ENCODE results near the gene B3GLCT.

Gene B3GLCT

GRCh38 chr13:31274390-31274789, 74.6 kb downstream of the B3GLCT start:
- no CpG with 5 or more reads among the region's 4 CpGs for WGBS (ENCODE audit: insufficient coverage, insufficient read length)
- Histone ChIP-seq H3K9me3 (ENCODE audit: control insufficient read depth, insufficient read depth, low read length) (peaks cover 2% of the 10 kb centered on the region; the same call in 1 of the 2 replicates), H3K36me3 (ENCODE audit: control insufficient read depth, insufficient read depth, low read length) (0 out of 2 replicates have a peak, but pooled peaks cover 5% of the 10 kb centered on the region), H3K4me1 (ENCODE audit: control insufficient read depth, insufficient read depth, low read length) (no peaks in the 10 kb centered on the region), H3K27me3 (ENCODE audit: control insufficient read depth, insufficient read depth, low read length) (no peaks in the 10 kb centered on the region), H3K27ac (ENCODE audit: low read length) (no peak overlapping the region), H3K4me3 (ENCODE audit: low read length) (no peak overlapping the region)
- no peak for DNase-seq (ENCODE audit: low read depth, low spot score)

- Histone ChIP-seq H3K27me3 (ENCODE audit: control insufficient read depth, insufficient read depth, low read length) (no peaks in the 10 kb centered on the region), H3K36me3 (ENCODE audit: control insufficient read depth, insufficient read depth, low read length) (no peaks in the 10 kb centered on the region), H3K27ac (ENCODE audit: low read length) (no peak overlapping the region), H3K9me3 (ENCODE audit: control insufficient read depth, insufficient read depth, low read length) (no peaks in the 10 kb centered on the region; the same call in 1 of the 2 replicates), H3K4me1 (ENCODE audit: control insufficient read depth, insufficient read depth, low read length) (no peaks in the 10 kb centered on the region), H3K4me3 (ENCODE audit: low read length) (no peak overlapping the region)
- DNase-seq (ENCODE audit: low read depth, low spot score), result no peak
- WGBS (ENCODE audit: insufficient coverage, insufficient read length), result no CpG with 5 or more reads among the region's 5 CpGs
Observed at GRCh38 chr13:31276421-31276820, 76.6 kb downstream of the B3GLCT start.

- DNase-seq (ENCODE audit: low read depth, low spot score), result no peak
- WGBS (ENCODE audit: insufficient coverage, insufficient read length), result no CpG with 5 or more reads among the region's 1 CpG
- H3K4me1 ChIP-seq (ENCODE audit: control insufficient read depth, insufficient read depth, low read length), result no peaks in the 10 kb centered on the region
- H3K27me3 ChIP-seq (ENCODE audit: control insufficient read depth, insufficient read depth, low read length), result no peaks in the 10 kb centered on the region
- H3K36me3 ChIP-seq (ENCODE audit: control insufficient read depth, insufficient read depth, low read length), result no peaks in the 10 kb centered on the region
- no peak overlapping the region for H3K4me3 ChIP-seq (ENCODE audit: low read length)
- H3K9me3 ChIP-seq (ENCODE audit: control insufficient read depth, insufficient read depth, low read length), result no peaks in the 10 kb centered on the region; the same call in 1 of the 2 replicates
- H3K27ac ChIP-seq (ENCODE audit: low read length), result no peak overlapping the region
Observed at GRCh38 chr13:31278869-31279268, 79.1 kb downstream of the B3GLCT start.

- WGBS (ENCODE audit: insufficient coverage, insufficient read length), result no CpG with 5 or more reads among the region's 3 CpGs
Observed at GRCh38 chr13:31282741-31283455, 83.1 kb downstream of the B3GLCT start.

DNA sequence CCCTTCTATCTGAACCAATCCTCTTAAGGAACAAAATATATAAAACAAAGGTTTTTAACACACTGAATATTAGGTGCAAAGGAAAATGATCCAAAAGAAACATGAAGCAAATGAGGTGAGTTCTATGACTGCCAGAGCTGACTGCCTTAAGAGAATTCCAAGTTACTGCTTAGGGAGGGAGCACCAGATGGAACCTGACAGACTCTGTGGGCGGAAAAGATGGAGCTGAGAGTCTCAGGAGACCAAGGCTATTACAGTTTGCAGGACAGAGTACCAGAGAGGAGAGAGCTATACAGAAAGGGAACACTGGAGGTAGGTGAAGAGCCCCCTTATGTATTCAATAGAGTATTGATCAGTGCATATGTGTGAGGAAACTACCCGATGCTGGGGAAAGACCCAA, 87.2 kb downstream of the B3GLCT start:
- no peaks in the 10 kb centered on the region for H3K4me1 ChIP-seq (ENCODE audit: control insufficient read depth, insufficient read depth, low read length)
- no peak overlapping the region for H3K27ac ChIP-seq (ENCODE audit: low read length)
- WGBS (ENCODE audit: insufficient coverage, insufficient read length), result no CpG with 5 or more reads among the region's 2 CpGs
- H3K4me3 ChIP-seq (ENCODE audit: low read length), result no peak overlapping the region
- DNase-seq (ENCODE audit: low read depth, low spot score), result no peak
- no peaks in the 10 kb centered on the region for H3K9me3 ChIP-seq (ENCODE audit: control insufficient read depth, insufficient read depth, low read length)
- H3K27me3 ChIP-seq (ENCODE audit: control insufficient read depth, insufficient read depth, low read length), result no peaks in the 10 kb centered on the region
- H3K36me3 ChIP-seq (ENCODE audit: control insufficient read depth, insufficient read depth, low read length), result no peaks in the 10 kb centered on the region

More at GRCh38 chr13:31282741-31283455, 83.1 kb downstream of the B3GLCT start:
- Histone ChIP-seq H3K9me3 (ENCODE audit: control insufficient read depth, insufficient read depth, low read length) (no peaks in the 10 kb centered on the region; the same call in 1 of the 2 replicates), H3K4me3 (ENCODE audit: low read length) (no peak overlapping the region), H3K27ac (ENCODE audit: low read length) (no peak overlapping the region), H3K27me3 (ENCODE audit: control insufficient read depth, insufficient read depth, low read length) (no peaks in the 10 kb centered on the region), H3K4me1 (ENCODE audit: control insufficient read depth, insufficient read depth, low read length) (no peaks in the 10 kb centered on the region), H3K36me3 (ENCODE audit: control insufficient read depth, insufficient read depth, low read length) (no peaks in the 10 kb centered on the region)
- DNase-seq (ENCODE audit: low read depth, low spot score), result no peak

- H3K4me3 ChIP-seq (ENCODE audit: low read length), result no peak overlapping the region
- no peaks in the 10 kb centered on the region for H3K4me1 ChIP-seq (ENCODE audit: control insufficient read depth, insufficient read depth, low read length)
- H3K36me3 ChIP-seq (ENCODE audit: control insufficient read depth, insufficient read depth, low read length), result no peaks in the 10 kb centered on the region
- H3K27me3 ChIP-seq (ENCODE audit: control insufficient read depth, insufficient read depth, low read length), result no peaks in the 10 kb centered on the region
- H3K9me3 ChIP-seq (ENCODE audit: control insufficient read depth, insufficient read depth, low read length), result no peaks in the 10 kb centered on the region; the same call in 1 of the 2 replicates
- no peak overlapping the region for H3K27ac ChIP-seq (ENCODE audit: low read length)
- no peak for DNase-seq (ENCODE audit: low read depth, low spot score)
Observed at GRCh38 chr13:31301119-31301518, 101.3 kb downstream of the B3GLCT start.

- Histone ChIP-seq H3K36me3 (ENCODE audit: control insufficient read depth, insufficient read depth, low read length) (no peaks in the 10 kb centered on the region), H3K4me1 (ENCODE audit: control insufficient read depth, insufficient read depth, low read length) (no peaks in the 10 kb centered on the region), H3K4me3 (ENCODE audit: low read length) (no peak overlapping the region), H3K9me3 (ENCODE audit: control insufficient read depth, insufficient read depth, low read length) (peaks cover 1% of the 10 kb centered on the region), H3K27ac (ENCODE audit: low read length) (no peak overlapping the region), H3K27me3 (ENCODE audit: control insufficient read depth, insufficient read depth, low read length) (no peaks in the 10 kb centered on the region)
- WGBS (ENCODE audit: insufficient coverage, insufficient read length), result no CpG with 5 or more reads among the region's 4 CpGs
- no peak for DNase-seq (ENCODE audit: low read depth, low spot score)
Observed at GRCh38 chr13:31310356-31310755, 110.6 kb downstream of the B3GLCT start.

DNA sequence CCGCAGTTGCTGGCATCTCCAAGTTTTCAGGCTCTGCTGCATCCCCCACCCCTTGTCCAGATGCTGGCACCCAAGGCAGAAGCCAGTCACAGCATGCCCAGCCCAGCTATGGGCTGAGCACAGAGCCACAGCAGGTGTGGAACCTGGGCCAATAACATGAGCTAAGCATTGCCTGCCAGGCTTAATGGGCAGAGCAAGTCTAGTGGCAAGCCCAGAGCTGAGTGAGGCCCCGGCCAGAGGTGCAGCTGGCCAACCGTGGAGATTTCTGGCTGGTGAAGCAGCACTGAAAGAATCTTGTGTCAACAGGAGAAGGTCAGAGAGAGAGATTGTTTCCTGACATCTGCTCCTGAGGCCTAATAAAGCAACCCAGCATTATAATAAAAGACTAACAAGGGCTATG, 111.0 kb downstream of the B3GLCT start:
- no CpG with 5 or more reads among the region's 3 CpGs for WGBS (ENCODE audit: insufficient coverage, insufficient read length)
- Histone ChIP-seq H3K36me3 (ENCODE audit: control insufficient read depth, insufficient read depth, low read length) (no peaks in the 10 kb centered on the region), H3K9me3 (ENCODE audit: control insufficient read depth, insufficient read depth, low read length) (peaks cover 3% of the 10 kb centered on the region), H3K27ac (ENCODE audit: low read length) (no peak overlapping the region), H3K4me1 (ENCODE audit: control insufficient read depth, insufficient read depth, low read length) (no peaks in the 10 kb centered on the region), H3K4me3 (ENCODE audit: low read length) (no peak overlapping the region), H3K27me3 (ENCODE audit: control insufficient read depth, insufficient read depth, low read length) (no peaks in the 10 kb centered on the region)
- DNase-seq (ENCODE audit: low read depth, low spot score), result no peak

DNA sequence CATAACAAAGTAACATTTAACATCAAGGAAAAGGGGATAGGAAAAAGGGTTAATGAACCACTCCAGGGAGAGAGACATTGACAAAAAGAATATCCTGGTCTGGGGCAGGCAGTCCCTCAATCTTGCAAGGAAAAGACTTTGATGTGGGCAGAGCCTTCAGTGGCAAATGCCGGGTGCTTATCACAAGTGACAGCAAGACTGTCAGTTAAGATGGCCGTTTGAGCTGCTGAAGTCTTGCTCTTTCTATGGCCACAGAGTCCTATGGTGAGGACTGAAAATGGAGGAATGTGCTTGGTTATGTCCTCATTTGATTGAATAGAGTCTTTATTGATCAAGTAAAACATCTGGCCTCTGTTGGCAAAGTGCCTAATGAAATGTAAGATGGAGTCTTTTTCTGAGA, 112.1 kb downstream of the B3GLCT start:
- WGBS (ENCODE audit: insufficient coverage, insufficient read length), result no CpG with 5 or more reads among the region's 2 CpGs
- Histone ChIP-seq H3K4me1 (ENCODE audit: control insufficient read depth, insufficient read depth, low read length) (no peaks in the 10 kb centered on the region), H3K27me3 (ENCODE audit: control insufficient read depth, insufficient read depth, low read length) (no peaks in the 10 kb centered on the region), H3K36me3 (ENCODE audit: control insufficient read depth, insufficient read depth, low read length) (no peaks in the 10 kb centered on the region), H3K4me3 (ENCODE audit: low read length) (no peak overlapping the region), H3K27ac (ENCODE audit: low read length) (no peak overlapping the region), H3K9me3 (ENCODE audit: control insufficient read depth, insufficient read depth, low read length) (peaks cover 5% of the 10 kb centered on the region)
- DNase-seq (ENCODE audit: low read depth, low spot score), result no peak

GRCh38 chr13:31314961-31315360, 115.2 kb downstream of the B3GLCT start:
- Histone ChIP-seq H3K4me3 (ENCODE audit: low read length) (no peak overlapping the region), H3K27me3 (ENCODE audit: control insufficient read depth, insufficient read depth, low read length) (no peaks in the 10 kb centered on the region), H3K27ac (ENCODE audit: low read length) (no peak overlapping the region), H3K4me1 (ENCODE audit: control insufficient read depth, insufficient read depth, low read length) (no peaks in the 10 kb centered on the region), H3K36me3 (ENCODE audit: control insufficient read depth, insufficient read depth, low read length) (no peaks in the 10 kb centered on the region), H3K9me3 (ENCODE audit: control insufficient read depth, insufficient read depth, low read length) (peaks cover 5% of the 10 kb centered on the region)
- no peak for DNase-seq (ENCODE audit: low read depth, low spot score)
- WGBS (ENCODE audit: insufficient coverage, insufficient read length), result no CpG with 5 or more reads among the region's 2 CpGs

- WGBS (ENCODE audit: insufficient coverage, insufficient read length), result no CpG with 5 or more reads among the region's 4 CpGs
- no peaks in the 10 kb centered on the region for H3K36me3 ChIP-seq (ENCODE audit: control insufficient read depth, insufficient read depth, low read length)
- no peak overlapping the region for H3K4me3 ChIP-seq (ENCODE audit: low read length)
- no peaks in the 10 kb centered on the region for H3K27me3 ChIP-seq (ENCODE audit: control insufficient read depth, insufficient read depth, low read length)
- H3K9me3 ChIP-seq (ENCODE audit: control insufficient read depth, insufficient read depth, low read length), result peaks cover under 1% of the 10 kb centered on the region
- H3K4me1 ChIP-seq (ENCODE audit: control insufficient read depth, insufficient read depth, low read length), result no peaks in the 10 kb centered on the region
- DNase-seq (ENCODE audit: low read depth, low spot score), result no peak
- H3K27ac ChIP-seq (ENCODE audit: low read length), result no peak overlapping the region
Observed at GRCh38 chr13:31320946-31321345, 121.2 kb downstream of the B3GLCT start.

Data from iPS DF 6.9 (cell line).